GM21825 (cell line): ENCODE measurements around the gene RAB3D.
"Not testable (repeated sequence)": the region's sequence is repeated elsewhere in the genome, so short reads cannot be mapped to it uniquely, and the experiment has no call there.

Experiments used
- ATAC-seq: cut with Tn5 transposase; IDR thresholded peaks from one replicate; pipeline ENCODE4 v1.9.1; 2021; ENCODE audit warnings: mild to moderate bottlenecking, moderate library complexity; ENCODE audit not compliant: unreplicated experiment

RAB3D gene

DNA sequence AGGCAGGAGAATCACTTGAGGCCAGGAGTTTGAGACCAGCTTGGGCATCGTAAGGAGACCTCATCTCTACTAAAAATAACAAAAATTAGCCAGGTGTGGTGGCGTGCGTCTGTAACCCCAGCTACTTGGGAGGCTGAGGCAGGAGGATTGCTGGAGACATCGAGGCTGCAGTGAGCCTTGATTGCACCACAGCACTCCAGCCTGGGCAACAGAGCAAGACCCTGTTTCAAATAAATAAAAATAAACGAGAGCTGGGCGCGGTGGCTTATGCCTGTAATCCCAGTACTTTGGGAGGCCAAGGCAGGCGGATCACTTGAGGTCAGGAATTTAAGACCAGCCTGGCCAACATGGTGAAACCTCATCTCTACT is 626 bp upstream of the RAB3D start:
- not testable (repeated sequence) for ATAC-seq

- ATAC-seq: no peak
Observed at GRCh38 chr19:11338569-11339253, 746 bp downstream of the RAB3D start.

- ATAC-seq: no peak
Observed at GRCh38 chr19:11338121-11338520, 1.3 kb downstream of the RAB3D start.

DNA sequence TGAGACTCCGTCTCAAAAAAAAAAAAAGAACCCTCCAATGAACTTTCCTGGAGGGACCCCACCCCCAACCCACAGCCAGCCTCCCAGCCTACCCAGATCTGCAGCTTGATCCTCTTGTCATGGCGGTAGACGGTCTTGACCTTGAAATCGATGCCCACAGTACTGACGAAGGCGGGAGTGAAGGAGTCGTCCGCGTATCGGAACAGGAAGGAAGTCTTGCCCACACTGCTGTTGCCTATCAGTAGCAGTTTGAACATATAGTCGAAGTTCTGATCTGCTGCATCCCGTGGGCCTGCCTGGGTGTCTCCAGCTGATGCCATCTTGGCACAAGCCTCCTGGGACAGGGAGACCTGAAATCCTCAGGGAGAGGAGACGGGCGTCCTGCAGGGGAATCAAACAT is 2.4 kb downstream of the RAB3D start:
- no peak for ATAC-seq

DNA sequence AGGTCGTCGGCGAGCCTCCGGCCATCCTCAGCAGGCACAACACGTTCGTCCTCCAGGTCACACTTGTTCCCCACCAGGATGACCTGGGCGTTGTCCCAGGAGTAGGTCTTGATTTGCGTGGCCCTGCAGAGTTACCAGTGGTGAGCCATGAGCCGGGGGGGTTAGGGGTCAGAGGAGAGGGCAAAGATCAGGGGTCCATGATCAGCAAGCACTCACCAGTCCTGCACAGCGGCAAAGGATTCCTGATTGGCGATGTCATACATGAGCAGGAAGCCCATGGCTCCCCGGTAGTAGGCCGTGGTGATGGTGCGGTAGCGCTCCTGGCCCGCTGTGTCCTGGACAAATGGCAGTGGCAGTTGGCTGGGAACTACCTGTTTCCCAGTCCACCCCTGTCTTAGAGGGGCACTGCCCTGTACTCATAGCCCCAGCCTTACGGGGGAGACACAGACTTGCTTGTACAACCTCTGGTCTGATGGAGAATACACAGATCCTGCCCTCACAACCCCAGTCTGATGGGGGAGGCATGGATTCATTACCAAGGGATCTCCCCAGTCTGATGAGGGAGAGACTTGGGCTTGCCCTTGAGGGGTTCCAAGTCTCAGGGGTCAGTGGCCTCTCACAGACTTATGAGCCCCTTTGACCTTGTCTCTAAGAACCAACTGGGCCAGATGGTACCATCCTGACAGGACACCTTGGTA is 3.9 kb downstream of the RAB3D start:
- no peak for ATAC-seq

- ATAC-seq: not testable (repeated sequence)
Observed at GRCh38 chr19:11333838-11334237, 5.6 kb downstream of the RAB3D start.

DNA sequence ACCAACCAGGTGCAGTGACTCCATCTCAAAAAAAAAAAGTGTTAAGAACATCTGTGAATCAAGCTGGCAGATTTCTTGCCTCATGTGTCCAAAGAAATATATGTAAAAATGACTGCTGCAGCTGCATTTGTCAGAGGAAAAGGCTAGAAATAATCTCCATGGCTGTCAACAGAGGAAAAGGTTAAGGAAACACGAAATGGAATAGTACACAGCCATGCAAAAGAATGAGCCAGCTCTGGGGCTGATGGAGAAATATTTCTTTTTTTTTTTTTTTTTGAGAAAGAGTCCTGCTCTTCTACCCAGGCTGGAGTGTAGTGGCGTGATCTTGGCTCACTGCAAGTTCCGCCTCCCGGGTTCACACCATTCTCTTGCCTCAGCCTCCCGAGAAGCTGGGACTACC is 6.6 kb downstream of the RAB3D start:
- no peak for ATAC-seq

DNA sequence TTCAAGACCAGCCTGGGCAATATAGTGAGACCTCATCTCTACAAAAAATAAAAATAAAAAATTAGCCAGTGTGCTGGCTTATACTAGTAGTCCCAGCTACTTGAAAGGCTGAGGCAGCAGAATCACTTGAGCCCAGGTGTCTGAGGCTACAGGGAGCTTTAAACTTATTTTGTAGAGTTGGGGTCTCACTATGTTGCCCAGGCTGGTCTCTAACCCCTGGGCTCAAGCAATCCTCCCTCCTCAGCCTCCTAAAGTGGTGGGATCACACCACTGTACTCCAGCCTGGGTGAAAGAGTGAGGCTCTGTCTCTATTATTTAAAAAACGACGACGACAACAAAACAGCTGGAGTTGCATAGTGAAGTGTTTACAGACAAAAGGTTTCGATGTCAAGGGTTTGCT is 8.0 kb downstream of the RAB3D start:
- no peak for ATAC-seq

DNA sequence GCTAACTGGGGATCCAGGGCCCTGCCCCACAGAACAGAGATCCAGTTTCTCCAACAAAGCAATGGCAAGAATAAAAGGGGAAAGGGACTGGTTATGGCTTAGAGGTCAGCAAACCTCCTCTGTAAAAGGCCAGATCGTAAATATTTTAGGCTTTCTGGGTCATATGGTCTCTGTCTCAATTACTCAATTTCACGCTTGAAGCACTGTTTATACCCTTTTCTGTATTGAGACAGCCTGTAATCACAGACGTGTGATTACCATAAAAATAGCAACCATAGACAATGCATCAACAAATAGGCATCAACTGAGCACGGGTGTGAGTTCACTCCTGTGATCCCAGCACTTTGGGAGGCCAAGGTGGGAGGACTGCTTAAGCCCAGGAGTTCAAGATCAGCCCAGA is 9.3 kb downstream of the RAB3D start:
- ATAC-seq: no peak

DNA sequence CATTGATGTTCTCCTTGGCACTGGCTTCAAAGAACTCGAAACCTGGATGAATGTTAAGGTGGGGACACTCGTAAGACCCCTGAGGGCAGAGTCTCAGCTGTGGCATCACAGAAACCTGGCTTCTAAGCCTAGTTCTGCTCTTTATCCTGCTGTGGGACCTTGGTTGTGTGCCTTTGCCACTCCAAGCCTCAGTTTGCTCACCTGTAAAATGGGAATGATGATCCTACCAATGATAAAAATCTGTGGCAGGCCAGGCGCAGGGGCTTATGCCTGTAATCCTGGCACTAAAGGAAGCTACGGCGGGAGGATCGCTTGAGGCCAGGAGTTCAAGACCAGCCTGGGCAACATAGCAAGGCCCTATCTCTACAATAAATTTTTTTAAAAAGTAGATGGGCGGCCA is 13.9 kb downstream of the RAB3D start:
- no peak for ATAC-seq

- no peak for ATAC-seq
Observed at GRCh38 chr19:11324748-11325389, 14.6 kb downstream of the RAB3D start.

GRCh38 chr19:11324079-11324661 is 15.3 kb downstream of the RAB3D start:
- peak; percentile 66 for ATAC-seq

DNA sequence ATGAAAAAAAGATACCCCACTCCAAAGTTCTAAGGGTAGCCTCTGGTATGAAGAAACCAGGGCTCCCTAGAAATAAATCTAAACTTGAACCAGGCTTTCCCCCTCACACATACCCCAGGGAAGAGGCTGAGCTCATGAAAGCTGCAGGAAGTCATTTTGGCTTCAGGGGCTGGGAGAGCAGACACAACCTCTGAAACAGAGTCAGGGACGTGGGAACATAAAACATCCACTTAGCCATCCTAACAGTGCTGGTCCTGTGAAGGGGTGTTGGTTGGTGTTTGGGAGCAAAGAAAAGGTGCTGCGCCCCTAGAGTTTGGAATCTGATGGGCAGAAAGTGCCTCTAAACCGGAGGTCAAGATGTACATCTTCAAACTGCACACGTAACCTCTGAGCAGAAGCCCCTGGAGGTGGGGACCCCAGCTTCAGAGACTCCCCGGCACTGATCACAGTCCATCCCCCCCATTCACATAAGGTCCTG is 15.8 kb downstream of the RAB3D start:
- no peak for ATAC-seq

- ATAC-seq: no peak
Observed at GRCh38 chr19:11322269-11323024, 17.0 kb downstream of the RAB3D start.

- ATAC-seq: no peak
Observed at GRCh38 chr19:11321191-11322126, 18.0 kb downstream of the RAB3D start.

DNA sequence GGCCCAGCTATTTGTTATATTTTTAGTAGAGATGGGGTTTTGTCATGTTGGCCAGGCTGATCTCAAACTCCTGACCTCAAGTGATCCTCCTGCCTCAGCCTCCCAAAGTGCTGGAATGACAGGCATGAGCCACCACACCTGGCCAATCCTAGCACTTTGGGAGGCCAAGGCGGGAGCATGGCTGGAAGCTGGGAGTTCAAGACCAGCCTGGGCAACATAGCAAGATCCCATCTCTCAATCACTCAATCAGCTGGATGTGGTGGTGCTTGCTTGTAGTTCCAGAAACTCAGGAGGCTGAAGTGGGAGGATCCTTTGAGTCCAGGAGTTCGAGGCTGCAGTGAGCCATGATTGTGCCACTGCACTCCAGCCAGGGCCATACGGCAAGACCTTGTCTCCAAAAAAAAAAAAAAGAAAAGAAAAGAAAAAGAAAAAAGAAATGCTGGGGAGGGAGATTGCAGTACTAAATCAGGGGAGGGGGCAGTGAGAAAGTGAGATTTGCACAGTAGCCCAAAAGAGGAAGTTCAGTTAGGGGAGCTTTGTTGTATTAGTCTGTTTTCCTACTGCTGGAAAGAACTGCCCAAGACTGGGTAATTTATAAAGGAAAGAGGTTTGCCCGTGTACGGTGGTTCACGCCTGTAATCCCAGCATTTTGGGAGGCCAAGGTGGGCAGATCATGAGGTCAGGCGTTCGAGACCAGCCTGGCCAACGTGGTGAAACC is 19.0 kb downstream of the RAB3D start:
- ATAC-seq: not testable (repeated sequence)

- no peak for ATAC-seq
Observed at GRCh38 chr19:11306337-11306736, 33.1 kb downstream of the RAB3D start.

DNA sequence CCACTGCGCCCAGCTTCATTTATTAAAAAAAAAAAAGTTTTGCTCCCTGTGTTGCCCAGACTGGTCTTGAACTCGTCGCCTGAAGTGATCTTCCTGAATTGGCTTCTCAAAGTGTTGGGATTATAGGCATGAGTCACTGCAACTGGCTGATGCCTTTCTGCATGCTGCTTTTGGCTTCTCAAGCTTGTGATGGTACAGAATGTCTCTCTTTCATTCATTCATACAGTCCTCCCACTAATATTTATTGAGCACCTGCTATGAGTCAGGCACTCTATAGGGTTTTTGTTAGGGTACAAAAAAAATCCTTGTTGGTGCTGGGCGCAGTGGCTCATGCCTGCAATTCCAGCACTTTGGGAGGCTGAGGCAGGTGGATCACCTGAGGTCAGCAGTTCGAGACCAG is 34.5 kb downstream of the RAB3D start:
- ATAC-seq: no peak

- ATAC-seq: no peak
Observed at GRCh38 chr19:11300811-11301120, 38.7 kb downstream of the RAB3D start.
